GM12892 (cell line): ENCODE data around the gene AKAP1.

Source experiments
- POLR2A ChIP-seq: IDR thresholded peaks from 2 replicates; pipeline ENCODE4 v1.6.1; 2011; ENCODE audit warnings: low read depth, low read length, control low read depth
- POLR2AphosphoS5 ChIP-seq: IDR thresholded peaks from 2 replicates; pipeline ENCODE4 v1.6.1; 2011; ENCODE audit warnings: low read depth, low read length, control low read depth

GRCh38 chr17:57158795-57159194, 73.7 kb downstream of the AKAP1 start:
- no peak for TF ChIP-seq POLR2A
- TF ChIP-seq POLR2AphosphoS5, result no peak
